SKM-1 (cell line): ENCODE data around the gene HPX.

Source experiments
- DNase-seq: peaks from one replicate; lab custom pipeline; 2025; ENCODE audit not compliant: unreplicated experiment; lab: John Stamatoyannopoulos, UW

HPX gene, protein sequence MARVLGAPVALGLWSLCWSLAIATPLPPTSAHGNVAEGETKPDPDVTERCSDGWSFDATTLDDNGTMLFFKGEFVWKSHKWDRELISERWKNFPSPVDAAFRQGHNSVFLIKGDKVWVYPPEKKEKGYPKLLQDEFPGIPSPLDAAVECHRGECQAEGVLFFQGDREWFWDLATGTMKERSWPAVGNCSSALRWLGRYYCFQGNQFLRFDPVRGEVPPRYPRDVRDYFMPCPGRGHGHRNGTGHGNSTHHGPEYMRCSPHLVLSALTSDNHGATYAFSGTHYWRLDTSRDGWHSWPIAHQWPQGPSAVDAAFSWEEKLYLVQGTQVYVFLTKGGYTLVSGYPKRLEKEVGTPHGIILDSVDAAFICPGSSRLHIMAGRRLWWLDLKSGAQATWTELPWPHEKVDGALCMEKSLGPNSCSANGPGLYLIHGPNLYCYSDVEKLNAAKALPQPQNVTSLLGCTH

GRCh38 chr11:6440906-6441358, at the start of gene HPX:
HPX (minus strand) TSS chr11:6440987; CDS start chr11:6440963, 24 bp downstream.
- DNase-seq = no peak

DNA sequence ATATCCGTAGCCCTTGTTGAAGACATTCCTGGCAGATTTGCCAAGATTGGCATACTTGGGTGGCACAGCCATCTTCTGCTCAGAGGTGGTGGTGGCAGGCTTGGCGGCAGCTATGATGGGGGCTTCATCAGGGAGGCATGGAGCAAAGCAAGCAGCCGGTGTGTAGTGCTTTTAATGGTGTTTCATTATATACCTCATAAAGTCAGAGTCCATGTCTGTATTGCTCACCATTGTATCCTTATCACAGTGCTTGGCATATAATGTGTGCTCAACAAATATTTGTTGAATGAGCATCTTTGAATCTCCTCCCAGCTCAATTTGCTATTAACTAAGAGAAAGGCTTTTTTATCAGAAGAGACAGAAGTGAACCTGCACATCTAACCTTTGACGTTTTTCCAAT, 48.5 kb upstream of the HPX start:
- DNase-seq = no peak

DNA sequence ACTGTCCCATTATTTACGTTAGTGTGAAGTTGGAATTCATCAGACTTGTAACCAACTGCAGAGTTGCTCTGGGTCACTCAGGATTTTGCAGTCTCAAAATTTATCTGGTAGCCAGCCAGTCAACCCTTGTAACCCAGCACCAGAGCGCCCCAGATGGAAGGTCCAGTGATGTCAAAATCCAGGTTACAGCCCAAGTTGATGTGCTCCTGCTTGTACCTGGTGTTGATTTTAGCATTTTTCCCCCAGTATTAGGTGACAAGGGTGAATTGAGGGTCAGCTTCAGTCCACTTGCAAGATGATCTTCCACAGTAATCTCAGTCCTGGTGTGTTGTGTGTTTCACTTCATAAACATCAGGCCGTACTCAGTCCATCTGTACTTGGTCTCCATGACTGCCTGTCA, 48.0 kb upstream of the HPX start:
- DNase-seq = no peak

- DNase-seq = no peak
Observed at GRCh38 chr11:6488342-6488741, 47.6 kb upstream of the HPX start.

- DNase-seq = no peak
Observed at GRCh38 chr11:6486938-6487337, 46.2 kb upstream of the HPX start.

DNA sequence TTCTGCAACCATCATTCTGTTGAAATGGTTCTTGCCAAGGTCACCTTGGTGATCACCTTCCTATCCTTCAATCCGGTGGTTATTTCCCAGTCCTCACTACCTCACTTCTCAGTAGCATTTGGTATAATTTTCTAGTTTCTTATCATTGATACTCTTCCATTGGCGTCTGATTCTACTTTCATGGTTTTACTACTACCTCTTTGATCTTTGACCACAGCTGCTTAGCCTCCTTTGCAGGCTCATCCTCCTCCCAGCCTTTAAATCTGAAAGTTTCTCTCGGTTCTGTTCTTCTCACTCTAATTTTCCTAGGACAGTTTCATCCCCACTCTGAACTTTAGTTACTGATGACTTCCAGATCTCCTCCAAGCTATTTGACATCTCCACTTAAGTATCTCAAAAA, 45.5 kb upstream of the HPX start:
- DNase-seq = no peak

- no peak for DNase-seq
Observed at GRCh38 chr11:6485661-6486060, 44.9 kb upstream of the HPX start.

- no peak for DNase-seq
Observed at GRCh38 chr11:6483015-6483414, 42.2 kb upstream of the HPX start.

DNA sequence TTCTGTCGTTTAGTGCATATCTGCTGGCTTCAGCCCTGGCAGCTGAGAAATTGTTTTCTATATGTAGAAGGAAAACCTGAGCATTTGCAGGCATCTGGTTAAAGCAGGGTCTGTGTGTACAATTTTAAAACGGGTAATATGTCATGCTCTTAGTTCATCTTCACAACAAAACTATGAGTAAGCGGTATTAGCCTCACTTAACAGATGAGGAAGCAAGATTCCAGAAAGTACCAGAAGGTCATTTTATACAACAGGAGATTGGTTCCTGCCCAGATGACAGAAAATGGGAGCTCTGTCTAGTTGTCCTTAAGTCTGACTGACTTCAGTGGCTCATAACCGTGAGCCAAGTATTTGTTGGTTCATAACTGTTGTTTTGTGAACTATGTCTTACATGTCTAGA, 41.7 kb upstream of the HPX start:
- DNase-seq = no peak

- DNase-seq = no peak
Observed at GRCh38 chr11:6481924-6482275, 41.1 kb upstream of the HPX start.

GRCh38 chr11:6481012-6481923, 40.5 kb upstream of the HPX start, which contains the start of the genes ARFIP2 and TIMM10B:
ARFIP2 (minus strand) TSS chr11:6481331; CDS start chr11:6480421, 910 bp downstream.
TIMM10B (plus strand) TSS chr11:6481501; CDS start chr11:6481517, 16 bp downstream.
- peak; percentile 96 for DNase-seq

GRCh38 chr11:6480299-6480914, 39.6 kb upstream of the HPX start:
- no peak for DNase-seq

DNA sequence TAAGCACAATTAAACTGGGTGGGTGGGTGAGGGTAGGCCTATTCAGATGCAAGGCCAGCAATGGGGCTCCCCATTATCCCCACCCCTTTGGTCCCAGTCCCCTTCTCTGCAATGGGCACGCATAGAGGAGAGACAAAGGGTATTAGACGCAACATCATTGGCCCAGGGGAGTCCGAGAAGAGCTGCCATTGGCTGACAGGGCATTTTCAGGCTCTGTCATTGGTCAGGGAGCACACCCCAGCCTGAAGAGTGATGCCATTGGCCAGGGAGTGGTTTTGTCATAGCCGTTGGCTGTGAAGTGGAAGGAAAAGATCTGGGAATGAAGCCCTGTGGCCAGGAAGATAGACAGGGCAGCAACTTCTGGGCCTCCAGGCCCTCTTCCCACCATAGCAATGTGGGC, 35.8 kb upstream of the HPX start:
- DNase-seq = no peak

DNA sequence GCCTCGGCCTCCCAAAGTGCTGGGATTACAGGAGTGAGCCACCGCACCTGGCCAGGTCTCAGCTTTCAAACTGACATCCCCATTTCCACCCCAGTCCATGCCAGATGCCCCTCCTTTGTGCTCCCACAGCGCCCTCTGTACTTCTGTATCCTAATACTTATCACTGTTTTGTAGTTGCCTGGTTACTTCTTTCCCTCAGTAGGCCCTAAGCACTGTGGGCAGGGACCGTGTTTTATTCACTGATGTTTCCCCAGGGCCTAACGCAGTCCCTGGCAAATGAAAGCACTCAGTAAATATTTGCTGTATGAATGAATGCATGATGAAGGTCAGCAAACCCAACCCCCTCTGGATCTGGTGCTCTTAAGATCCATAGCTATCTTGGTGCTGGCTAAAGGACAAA, 35.1 kb upstream of the HPX start:
- no peak for DNase-seq

DNA sequence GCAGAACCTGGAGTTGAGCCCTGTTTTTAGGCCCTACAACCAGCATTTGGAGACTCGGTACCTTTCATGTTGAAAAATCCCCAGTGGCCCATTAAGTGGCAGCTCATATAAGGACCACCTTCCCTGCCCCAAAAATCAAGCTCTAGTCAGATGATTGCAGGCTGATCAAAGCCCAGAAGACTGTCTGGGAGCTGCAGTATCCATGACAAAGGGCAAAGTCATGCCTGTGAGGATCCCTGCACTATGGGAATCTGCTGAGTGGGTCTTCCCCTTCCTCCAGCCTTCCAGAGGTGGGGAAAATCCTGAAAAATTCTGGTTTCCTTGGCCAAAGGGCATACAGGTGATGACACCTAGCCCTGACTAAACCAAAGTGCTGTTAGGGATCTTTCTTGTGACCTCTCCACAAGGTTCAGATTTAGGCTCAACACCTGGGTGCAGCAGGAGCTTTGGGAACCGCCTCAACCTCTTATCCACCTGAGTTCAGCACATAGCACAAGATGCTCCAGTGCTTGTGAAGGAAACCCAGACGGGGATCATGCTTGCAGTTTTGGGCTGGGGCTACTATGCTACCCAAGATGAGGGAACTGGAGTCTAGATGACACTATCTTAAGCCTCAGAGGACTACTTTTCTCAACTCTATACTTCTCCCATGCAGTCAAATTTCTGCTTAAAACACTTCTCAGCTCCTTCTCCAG, 34.2 kb upstream of the HPX start:
- no peak for DNase-seq

- DNase-seq = no peak
Observed at GRCh38 chr11:6474413-6474792, 33.6 kb upstream of the HPX start.

- DNase-seq = peak; percentile 54
Observed at GRCh38 chr11:6473451-6474412, 32.9 kb upstream of the HPX start, which contains the start of gene TRIM3. TRIM3 (minus strand) TSS chr11:6473941; CDS start chr11:6465695, 8,246 bp downstream.

DNA sequence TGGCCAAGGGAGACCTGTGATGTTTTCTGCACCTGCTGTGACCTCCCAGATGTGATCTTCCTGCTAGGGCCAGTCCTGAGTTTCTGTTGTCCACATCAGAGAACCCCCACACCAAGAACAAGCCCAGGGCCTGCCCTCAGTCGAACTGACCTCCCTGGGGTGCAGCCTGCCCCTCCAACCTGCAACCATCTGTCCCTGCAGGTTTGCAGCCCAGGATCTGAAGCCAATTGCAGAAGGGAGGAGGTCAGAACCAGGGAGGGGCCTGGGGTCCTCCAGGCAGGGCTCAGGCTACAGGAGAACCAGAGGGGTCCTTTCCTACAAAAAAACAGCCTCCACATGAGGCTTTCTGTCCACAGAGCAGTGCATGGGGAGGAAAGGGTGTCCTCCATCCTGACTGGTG, 32.1 kb upstream of the HPX start:
- no peak for DNase-seq

- no peak for DNase-seq
Observed at GRCh38 chr11:6469599-6469998, 28.8 kb upstream of the HPX start.
